GM23338 (cell line): ENCODE results near the gene ANKFY1. TPM values are rescaled to one million over a fixed set of nuclear protein-coding genes. Genes with fewer than 3 reads are reported as not detected.
A peak's percentile ranks its signal among the peaks of the same experiment; 100 is the strongest.

Source experiments
- ATAC-seq: fragments of 200-7000 bp; cut with Tn5 transposase; 3 replicates; pipeline ENCODE4 v1.9.1; 2020
- DNase-seq: peaks from one replicate; pipeline ENCODE4 v3.0.0-alpha.2; 2015; ENCODE audit warnings: low spot score
- H2AFZ ChIP-seq: fragments of 200-600 bp; sonication (generic); 2 replicates; pipeline ENCODE4 v1.8.0; 2016; ENCODE audit warnings: antibody characterized with exemption, mild to moderate bottlenecking, moderate library complexity
- H3F3A ChIP-seq: fragments of 200-600 bp; sonication (generic); replicated peaks from 2 replicates; pipeline ENCODE4 v1.8.0; 2017; ENCODE audit warnings: antibody characterized with exemption, mixed run types, low read depth
- H3K27ac ChIP-seq: fragments of 200-600 bp; sonication (generic); 2 replicates; pipeline ENCODE4 v1.6.1; 2016; ENCODE audit warnings: low read depth
- H3K27me3 ChIP-seq: fragments of 200-600 bp; sonication (generic); 2 replicates; pipeline ENCODE4 v1.8.0; 2016; ENCODE audit warnings: mild to moderate bottlenecking, mixed run types, moderate library complexity; ENCODE audit not compliant: insufficient read depth
- H3K36me3 ChIP-seq: fragments of 200-600 bp; sonication (generic); 2 replicates; pipeline ENCODE4 v1.8.0; 2016; ENCODE audit warnings: mild to moderate bottlenecking; ENCODE audit not compliant: insufficient read depth
- H3K4me1 ChIP-seq: fragments of 200-600 bp; sonication (generic); 2 replicates; pipeline ENCODE4 v1.8.0; 2016; ENCODE audit warnings: mild to moderate bottlenecking, moderate library complexity; ENCODE audit not compliant: insufficient read depth
- H3K4me2 ChIP-seq: fragments of 200-600 bp; sonication (generic); 2 replicates; pipeline ENCODE4 v1.7.1; 2017; ENCODE audit warnings: mixed run types
- H3K4me3 ChIP-seq: fragments of 200-600 bp; sonication (generic); 2 replicates; pipeline ENCODE4 v1.6.1; 2016; ENCODE audit warnings: mixed run types
- H3K79me2 ChIP-seq: fragments of 200-600 bp; sonication (generic); replicated peaks from 2 replicates; pipeline ENCODE4 v1.8.0; 2017; ENCODE audit warnings: mild to moderate bottlenecking; ENCODE audit not compliant: insufficient read depth
- H3K9me2 ChIP-seq: fragments of 200-600 bp; sonication (generic); 2 replicates; pipeline ENCODE4 v1.8.0; 2017; ENCODE audit not compliant: insufficient read depth
- H4K20me1 ChIP-seq: fragments of 200-600 bp; sonication (generic); replicated peaks from 2 replicates; pipeline ENCODE4 v1.8.0; 2017; ENCODE audit warnings: mild to moderate bottlenecking; ENCODE audit not compliant: insufficient read depth
- H3K27ac Mint-ChIP-seq: 2 replicates; pipeline ENCODE4 v1.8.0; 2020; ENCODE audit warnings: inconsistent platforms, mild to moderate bottlenecking, moderate library complexity, mixed read lengths
- H3K27me3 Mint-ChIP-seq: 3 replicates; pipeline ENCODE4 v1.8.0; 2022; ENCODE audit warnings: low read depth, mild to moderate bottlenecking, moderate library complexity, mixed read lengths, inconsistent platforms; ENCODE audit not compliant: insufficient read depth, poor library complexity
- H3K36me3 Mint-ChIP-seq: 3 replicates; pipeline ENCODE4 v1.8.0; 2021; ENCODE audit warnings: low read depth, mild to moderate bottlenecking, inconsistent platforms, moderate library complexity, mixed read lengths
- H3K4me1 Mint-ChIP-seq: 3 replicates; pipeline ENCODE4 v1.8.0; 2020; ENCODE audit warnings: mild to moderate bottlenecking, inconsistent platforms, mixed read lengths
- H3K4me3 Mint-ChIP-seq: 3 replicates; pipeline ENCODE4 v1.8.0; 2021; ENCODE audit warnings: moderate library complexity, mild to moderate bottlenecking, inconsistent platforms, mixed read lengths
- H3K9me3 Mint-ChIP-seq: 3 replicates; pipeline ENCODE4 v1.8.0; 2020; ENCODE audit warnings: moderate library complexity, mild to moderate bottlenecking, inconsistent platforms, mixed read lengths
- CREB1 ChIP-seq: fragments of 250-450 bp; sonication (Bioruptor Pico); IDR thresholded peaks from 2 replicates; pipeline ENCODE4 v1.5.0; 2020; ENCODE audit warnings: low read depth, mild to moderate bottlenecking, moderate library complexity
- CTCF ChIP-seq, 2 experiments: fragments of 200-600 bp in 1 of 2; sonication (generic) in 1 of 2; conservative IDR thresholded peaks; 2 replicates each; pipeline versions ENCODE4 v1.5.1 to v1.6.1; 2016 to 2017; ENCODE audit warnings: antibody characterized with exemption in 2 of 2, low read depth in 2 of 2, mild to moderate bottlenecking in 2 of 2, moderate library complexity in 1 of 2
- EZH2 ChIP-seq: fragments of 200-600 bp; sonication (generic); IDR thresholded peaks from one replicate; pipeline ENCODE4 v1.8.0; 2017; ENCODE audit warnings: antibody characterized with exemption, mild to moderate bottlenecking, low read depth; ENCODE audit not compliant: unreplicated experiment
- JUNB ChIP-seq: IDR thresholded peaks from one replicate; pipeline ENCODE4 v1.6.1; 2016; ENCODE audit warnings: antibody characterized with exemption; ENCODE audit not compliant: unreplicated experiment
- NANOG ChIP-seq: IDR thresholded peaks from 2 replicates; pipeline ENCODE4 v1.6.1; 2016; ENCODE audit warnings: antibody characterized with exemption, borderline replicate concordance
- STAT1 ChIP-seq: IDR thresholded peaks from one replicate; pipeline ENCODE4 v1.6.1; 2016; ENCODE audit warnings: antibody characterized with exemption; ENCODE audit not compliant: unreplicated experiment
- ZNF114 ChIP-seq: fragments of 250-450 bp; sonication (Bioruptor Pico); IDR thresholded peaks from 2 replicates; pipeline ENCODE4 v1.5.0; 2020; ENCODE audit warnings: mild to moderate bottlenecking, moderate library complexity
- ZNF331 ChIP-seq: fragments of 250-450 bp; sonication (Bioruptor Pico); IDR thresholded peaks from 2 replicates; pipeline ENCODE4 v1.5.0; 2020; ENCODE audit warnings: low read depth, mild to moderate bottlenecking, moderate library complexity
- ZNF462 ChIP-seq: fragments of 250-450 bp; sonication (Bioruptor Pico); IDR thresholded peaks from 2 replicates; pipeline ENCODE4 v1.5.0; 2020; ENCODE audit warnings: mild to moderate bottlenecking, moderate library complexity
- polyA plus RNA-seq: library from polyadenylated mRNA; unstranded; fragments of >200 nt; fragmentation: Nextera tagmentation; extraction: Ambion mirVana; gene quantifications from 2 replicates; pipeline ENCODE4 v1.2.1, GENCODE V29; 2016
- total RNA-seq: library from RNA; depleted of rRNA; stranded (reverse); fragments of >200 nt; shearing (Covaris generic); gene quantifications from 2 replicates; pipeline ENCODE4 v1.2.3, GENCODE V29; 2014

ANKFY1 gene
- total and polyA plus RNA-seq, 2 experiments from 2014 or later, result 12.9 to 44.4 TPM

- ATAC-seq (no peak), DNase-seq (no peak)
- Histone ChIP-seq H3K4me2 (no peak overlapping the region), H3K4me3 (no peak overlapping the region), H4K20me1 (no peaks in the 10 kb centered on the region; the same call in 1 of the 2 replicates), H3K9me2 (no peaks in the 10 kb centered on the region), H3F3A (0 out of 2 replicates have a peak, but pooled peaks cover 4% of the 10 kb centered on the region), H3K79me2 (no peaks in the 10 kb centered on the region), H3K36me3 (peaks cover 58% of the 10 kb centered on the region), H3K27me3 (no peaks in the 10 kb centered on the region), H3K4me1 (no peaks in the 10 kb centered on the region), H3K27ac (no peak overlapping the region), H2AFZ (no peak overlapping the region)
- TF ChIP-seq CTCF (conservative IDR thresholded peaks at IDR 0.05; ENCODE audit: low read depth in 2 of 2) (no peak), JUNB (no peak), ZNF462 (CRISPR knock-in tag) (no peak)
- no peaks in the 10 kb centered on the region for H3K27me3 Mint-ChIP-seq
- no peaks in the 10 kb centered on the region for H3K9me3 Mint-ChIP-seq
- H3K27ac Mint-ChIP-seq, result no peak overlapping the region
- no peaks in the 10 kb centered on the region for H3K4me1 Mint-ChIP-seq
- H3K36me3 Mint-ChIP-seq, result peaks cover 88% of the 10 kb centered on the region
- H3K4me3 Mint-ChIP-seq, result no peak overlapping the region
These were observed 85.1 kb downstream of the ANKFY1 start for GRCh38 chr17:4178651-4179050.

- ATAC-seq (no peak), DNase-seq (no peak)
- peak overlapping the region; percentile 85; the same call in 1 of the 2 replicates for H3K27ac Mint-ChIP-seq
- no peaks in the 10 kb centered on the region; the same call in 1 of the 2 replicates for H4K20me1 ChIP-seq
- peaks cover 88% of the 10 kb centered on the region for H3K36me3 Mint-ChIP-seq
- peaks cover 54% of the 10 kb centered on the region for H3K36me3 ChIP-seq
- H3K4me1 Mint-ChIP-seq, result no peaks in the 10 kb centered on the region
- H3K4me3 ChIP-seq, result no peak overlapping the region
- no peak overlapping the region for H3K4me2 ChIP-seq
- H2AFZ ChIP-seq, result no peak overlapping the region
- no peak overlapping the region for H3K27ac ChIP-seq
- H3K27me3 ChIP-seq, result no peaks in the 10 kb centered on the region
- H3K9me2 ChIP-seq, result no peaks in the 10 kb centered on the region
- no peaks in the 10 kb centered on the region for H3K27me3 Mint-ChIP-seq
- H3K9me3 Mint-ChIP-seq, result no peaks in the 10 kb centered on the region
- 0 out of 2 replicates have a peak, but pooled peaks cover 4% of the 10 kb centered on the region for H3F3A ChIP-seq
- H3K4me3 Mint-ChIP-seq, result no peak overlapping the region
- no peaks in the 10 kb centered on the region for H3K79me2 ChIP-seq
- H3K4me1 ChIP-seq, result no peaks in the 10 kb centered on the region
- TF ChIP-seq CTCF (conservative IDR thresholded peaks at IDR 0.05; ENCODE audit: low read depth in 2 of 2) (no peak), ZNF114 (no peak), STAT1 (no peak), NANOG (no peak), EZH2 (no peak), CREB1 (CRISPR knock-in tag) (no peak), JUNB (no peak), ZNF331 (CRISPR knock-in tag) (no peak)
These were observed 86.0 kb downstream of the ANKFY1 start for GRCh38 chr17:4177806-4178205.
